Thyroid gland (tissue), 4 donors: ENCODE measurements around the gene NEDD4L.

Experiments
- CTCF ChIP-seq, 6 experiments: fragments of 200-600 bp in 3 of 6; fragments of 450-650 bp in 3 of 6; sonication (generic) in 3 of 6; IDR thresholded peaks; one replicate each; pipeline ENCODE4 v1.5.1; 2016 to 2019; ENCODE audit warnings: antibody characterized with exemption in 6 of 6, mild to moderate bottlenecking in 2 of 6, inconsistent platforms in 1 of 6, moderate library complexity in 1 of 6
- POLR2A ChIP-seq, 2 donors: fragments of 450-650 bp; IDR thresholded peaks; one replicate each; pipeline ENCODE4 v1.6.1; 2017; ENCODE audit warnings: antibody characterized with exemption in 2 of 2, mild to moderate bottlenecking in 2 of 2, moderate library complexity in 1 of 2

- TF ChIP-seq CTCF (IDR thresholded peaks at IDR 0.05) (no peak), POLR2A (IDR thresholded peaks at IDR 0.05) (no peak)
Measured at GRCh38 chr18:58268849-58269248, 224.8 kb downstream of the NEDD4L start.
